Activated gamma-delta T cell (primary cell): ENCODE measurements around the gene CXCL12.

ENCODE experiments used
- DNase-seq: peaks from one replicate; lab custom pipeline; 2025; lab: John Stamatoyannopoulos, UW
- total RNA-seq, 2 donors: gene quantifications; one replicate each; lab custom pipeline; 2026; lab: John Stamatoyannopoulos, UW

The CXCL12 gene
- total RNA-seq: 0 to 0.17 reads per million in 2 donors

- no peak for DNase-seq
These were observed at the start of gene CXCL12 for GRCh38 chr10:44385026-44385695. Gene CXCL12, minus strand, starts transcription at chr10:44385097. Its CDS starts 92 bp downstream, at chr10:44385005.

- no peak for DNase-seq
These were observed 42.6 kb upstream of the CXCL12 start for GRCh38 chr10:44427479-44427878.

- DNase-seq: no peak
These were observed 42.1 kb upstream of the CXCL12 start for GRCh38 chr10:44427037-44427436.

- DNase-seq: no peak
These were observed 41.5 kb upstream of the CXCL12 start for GRCh38 chr10:44426247-44427034.

- DNase-seq: no peak
These were observed 40.6 kb upstream of the CXCL12 start for GRCh38 chr10:44425466-44425865.

- no peak for DNase-seq
These were observed 40.1 kb upstream of the CXCL12 start for GRCh38 chr10:44424957-44425356.

GRCh38 chr10:44424298-44424697 is 39.4 kb upstream of the CXCL12 start:
- DNase-seq: no peak

GRCh38 chr10:44422570-44423101 is 37.7 kb upstream of the CXCL12 start:
- no peak for DNase-seq

GRCh38 chr10:44422153-44422552 is 37.3 kb upstream of the CXCL12 start:
- DNase-seq: no peak

- DNase-seq: no peak
These were observed 35.1 kb upstream of the CXCL12 start for GRCh38 chr10:44419790-44420549.

GRCh38 chr10:44418637-44419036 is 33.7 kb upstream of the CXCL12 start:
- DNase-seq: no peak

- DNase-seq: no peak
These were observed 32.9 kb upstream of the CXCL12 start for GRCh38 chr10:44417761-44418160.

- no peak for DNase-seq
These were observed 32.0 kb upstream of the CXCL12 start for GRCh38 chr10:44416936-44417335.

- no peak for DNase-seq
These were observed 31.3 kb upstream of the CXCL12 start for GRCh38 chr10:44416021-44416771.

- no peak for DNase-seq
These were observed 30.2 kb upstream of the CXCL12 start for GRCh38 chr10:44415121-44415520.

- DNase-seq: no peak
These were observed 28.5 kb upstream of the CXCL12 start for GRCh38 chr10:44413416-44413815.

GRCh38 chr10:44411251-44411650 is 26.4 kb upstream of the CXCL12 start:
- DNase-seq: no peak

- DNase-seq: no peak
These were observed 20.0 kb upstream of the CXCL12 start for GRCh38 chr10:44404741-44405437.

GRCh38 chr10:44402465-44403195 is 17.7 kb upstream of the CXCL12 start:
- no peak for DNase-seq

- no peak for DNase-seq
These were observed 15.6 kb upstream of the CXCL12 start for GRCh38 chr10:44400541-44400940.
